ENCODE data around the gene TMEM248. TPM values are rescaled to one million over a fixed set of nuclear protein-coding genes. Genes with fewer than 3 reads are reported as not detected.
A peak's percentile ranks its signal among the peaks of the same experiment; 100 is the strongest.
"Not testable (repeated sequence)": the region's sequence is repeated elsewhere in the genome, so short reads cannot be mapped to it uniquely, and the experiment has no call there.

The TMEM248 gene
- total RNA-seq, 1 experiment from 2014 or later: 108 TPM

- DNase-seq (ENCODE audit: low read depth): no peak
Observed at GRCh38 chr7:66950311-66950710, 29.3 kb downstream of the TMEM248 start.

- DNase-seq (ENCODE audit: low read depth): peak; percentile 61
Observed at GRCh38 chr7:66950763-66951162, 29.7 kb downstream of the TMEM248 start.

- peak; percentile 95 for DNase-seq (ENCODE audit: low read depth)
Observed at GRCh38 chr7:66952343-66953043, 31.5 kb downstream of the TMEM248 start.

DNA sequence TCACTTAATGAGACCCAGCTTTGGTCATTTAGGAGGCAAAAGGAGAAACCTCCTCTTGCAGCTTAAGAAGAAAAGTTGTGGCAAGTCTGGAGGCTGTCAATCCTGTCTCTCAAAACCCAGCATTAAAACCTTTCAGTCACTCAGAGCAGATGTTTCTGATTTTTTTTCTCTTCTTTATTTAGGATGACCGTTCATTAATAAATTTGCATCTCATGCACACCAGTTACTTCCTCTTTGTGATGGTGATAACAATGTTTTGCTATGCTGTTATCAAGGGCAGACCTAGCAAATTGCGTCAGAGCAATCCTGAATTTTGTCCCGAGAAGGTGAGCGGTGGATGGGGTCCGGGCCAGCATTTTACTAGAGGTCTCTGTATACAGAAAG, 32.0 kb downstream of the TMEM248 start:
- no peak for DNase-seq (ENCODE audit: low read depth)

GRCh38 chr7:66957595-66958290, 36.7 kb downstream of the TMEM248 start:
- no peak for DNase-seq (ENCODE audit: low read depth)

- no peak for DNase-seq (ENCODE audit: low read depth)
Observed at GRCh38 chr7:66958538-66959350, 37.7 kb downstream of the TMEM248 start.

GRCh38 chr7:66960192-66960591, 39.2 kb downstream of the TMEM248 start:
- DNase-seq (ENCODE audit: low read depth): no peak

- no peak for DNase-seq (ENCODE audit: low read depth)
Observed at GRCh38 chr7:66961096-66961495, 40.1 kb downstream of the TMEM248 start.

- no peak for DNase-seq (ENCODE audit: low read depth)
Observed at GRCh38 chr7:66964411-66964810, 43.4 kb downstream of the TMEM248 start.

DNA sequence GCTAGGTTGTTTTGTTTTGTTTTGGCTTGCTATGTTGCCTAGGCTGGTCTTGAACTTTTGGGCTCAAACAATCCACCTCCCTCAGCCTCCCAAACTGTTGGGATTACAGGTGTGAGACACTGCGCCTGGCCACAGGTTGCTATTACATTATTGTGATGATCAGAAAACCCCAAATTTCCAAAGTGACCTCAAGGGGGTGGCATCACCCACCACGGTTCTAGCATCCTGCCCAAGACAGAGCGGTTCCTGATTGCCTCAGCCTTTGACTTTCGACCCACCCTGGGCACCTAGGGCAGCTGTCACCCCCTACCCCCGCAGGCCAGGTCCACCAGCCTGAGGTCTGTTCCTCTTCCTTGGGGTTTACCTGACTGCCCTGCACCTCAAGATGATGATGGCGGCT, 46.0 kb downstream of the TMEM248 start:
- no peak for DNase-seq (ENCODE audit: low read depth)

DNA sequence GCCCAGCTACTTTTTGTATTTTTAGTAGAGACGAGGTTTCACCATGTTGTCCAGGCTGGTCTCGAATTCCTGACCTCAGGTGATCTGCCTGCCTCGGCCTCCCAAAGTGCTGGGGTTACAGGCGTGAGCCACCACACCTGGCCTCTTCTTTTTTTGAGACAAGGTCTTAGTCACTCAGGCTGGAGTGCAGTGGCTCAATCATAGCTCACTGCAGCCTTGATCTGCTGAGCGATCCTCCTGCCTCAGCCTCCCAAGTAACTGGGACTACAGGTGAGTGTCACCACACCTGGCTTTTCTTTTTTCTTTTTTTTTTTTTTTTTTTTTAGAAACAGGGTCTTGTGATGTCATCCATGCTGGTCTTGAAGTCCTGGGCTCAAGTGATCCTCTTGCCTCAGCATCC, 48.0 kb downstream of the TMEM248 start:
- DNase-seq (ENCODE audit: low read depth): not testable (repeated sequence)

DNA sequence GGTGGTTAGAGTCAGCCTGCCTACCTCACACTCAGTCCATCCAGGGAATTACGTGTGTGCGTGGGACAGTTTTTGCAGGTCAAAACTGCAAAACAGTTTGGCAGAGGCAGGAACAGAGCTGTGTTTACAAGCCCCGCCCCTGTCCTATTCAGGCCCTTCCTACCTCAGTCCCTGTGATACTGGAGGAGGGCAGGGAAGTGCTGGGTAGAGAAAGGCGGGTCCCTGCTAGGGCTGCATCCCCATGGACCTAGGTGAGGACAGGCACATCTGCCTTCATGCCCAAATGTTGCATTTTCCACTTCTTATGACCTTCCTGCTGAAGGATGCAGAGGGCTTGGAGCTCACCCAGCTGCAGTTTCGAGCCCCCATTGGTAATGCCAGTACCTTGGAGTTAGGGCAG, 49.3 kb downstream of the TMEM248 start:
- no peak for DNase-seq (ENCODE audit: low read depth)

DNA sequence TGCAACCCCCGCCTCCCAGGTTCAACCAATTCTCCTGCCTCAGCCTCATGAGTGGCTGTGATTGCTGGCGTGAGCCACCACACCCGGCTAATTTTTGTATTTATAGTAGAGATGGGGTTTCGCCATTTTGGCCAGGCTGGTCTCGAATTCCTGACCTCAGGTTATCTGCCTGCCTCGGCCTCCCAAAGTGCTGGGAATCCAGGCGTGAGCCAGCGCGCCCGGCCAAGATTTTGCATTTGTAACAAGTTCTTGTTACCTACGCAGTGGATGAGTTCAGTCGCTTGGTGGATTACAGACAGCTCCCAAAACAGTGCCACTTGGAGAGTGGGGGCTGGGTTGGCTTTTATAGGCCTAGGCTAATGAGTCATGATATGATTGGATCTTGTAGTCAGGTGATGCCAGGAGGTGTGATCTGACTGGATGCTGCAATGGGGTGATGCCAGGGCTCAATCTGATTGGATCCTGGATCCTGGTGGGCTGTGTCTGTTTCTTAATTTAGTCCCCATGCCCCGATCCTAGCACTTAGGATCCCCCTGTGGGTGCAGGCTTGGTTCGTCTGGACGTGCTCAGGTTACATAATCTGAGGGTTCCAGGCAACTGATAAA, 54.1 kb downstream of the TMEM248 start:
- peak; percentile 47 for DNase-seq (ENCODE audit: low read depth)

DNA sequence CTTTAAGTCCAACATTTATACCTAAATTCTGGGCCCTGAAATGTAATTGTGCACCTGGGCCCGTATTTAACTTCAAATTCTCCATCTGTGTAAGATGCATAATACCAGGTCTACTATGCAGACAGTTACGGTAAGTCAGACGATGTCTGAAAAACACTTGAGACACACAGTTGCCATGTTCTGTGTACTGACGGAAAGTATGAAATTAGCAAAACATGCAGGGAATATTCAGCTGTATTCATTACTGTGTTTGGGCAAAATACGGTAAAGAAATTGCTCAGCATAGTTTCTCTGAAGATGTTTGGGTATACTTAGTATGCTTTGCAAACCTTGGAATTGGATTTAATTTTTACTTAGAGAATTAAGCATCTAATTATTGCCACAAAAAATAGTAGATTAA, 57.3 kb downstream of the TMEM248 start:
- not testable (repeated sequence) for DNase-seq (ENCODE audit: low read depth)

DNA sequence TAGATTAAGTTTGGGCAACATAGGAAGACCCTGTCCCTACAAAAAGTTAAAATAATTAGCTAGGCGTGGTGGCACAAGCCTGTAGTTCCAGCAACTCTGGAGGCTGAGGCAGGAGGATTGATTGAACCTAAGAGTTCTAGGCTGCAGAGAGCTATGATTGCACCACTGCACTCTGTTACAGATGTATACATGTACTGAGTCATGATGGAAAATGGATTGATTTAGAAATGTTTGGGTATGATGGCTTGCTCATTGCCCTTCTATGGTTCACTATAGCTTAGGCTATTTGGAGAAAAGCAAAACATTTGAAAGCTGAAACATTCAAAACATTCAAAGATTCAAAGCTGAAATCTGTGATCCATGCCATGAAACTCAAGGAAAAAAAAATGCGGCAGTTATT, 58.0 kb downstream of the TMEM248 start:
- DNase-seq (ENCODE audit: low read depth): not testable (repeated sequence)

GRCh38 chr7:66980336-66980735, 59.3 kb downstream of the TMEM248 start:
- not testable (repeated sequence) for DNase-seq (ENCODE audit: low read depth)

DNA sequence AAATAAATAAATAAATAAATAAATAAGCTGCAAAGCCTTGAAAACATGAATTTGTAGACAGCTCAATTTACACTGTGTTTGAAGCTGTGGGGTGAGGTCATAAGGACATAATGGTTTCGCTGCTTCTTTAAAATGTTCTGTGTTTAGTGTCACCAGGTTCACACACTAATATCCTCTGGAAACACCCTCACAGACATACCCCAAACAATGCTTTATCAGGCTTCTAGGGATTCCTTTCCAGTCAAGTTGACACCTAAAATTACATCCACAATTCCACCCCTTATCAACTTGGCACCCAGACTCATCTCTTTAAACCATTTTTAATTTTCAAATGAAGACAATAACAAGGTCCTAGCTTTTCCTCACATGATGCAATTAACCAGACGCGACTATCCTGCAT, 68.5 kb downstream of the TMEM248 start:
- DNase-seq (ENCODE audit: low read depth): not testable (repeated sequence)

GRCh38 chr7:66994051-66994450, 73.0 kb downstream of the TMEM248 start:
- DNase-seq (ENCODE audit: low read depth): not testable (repeated sequence)

DNA sequence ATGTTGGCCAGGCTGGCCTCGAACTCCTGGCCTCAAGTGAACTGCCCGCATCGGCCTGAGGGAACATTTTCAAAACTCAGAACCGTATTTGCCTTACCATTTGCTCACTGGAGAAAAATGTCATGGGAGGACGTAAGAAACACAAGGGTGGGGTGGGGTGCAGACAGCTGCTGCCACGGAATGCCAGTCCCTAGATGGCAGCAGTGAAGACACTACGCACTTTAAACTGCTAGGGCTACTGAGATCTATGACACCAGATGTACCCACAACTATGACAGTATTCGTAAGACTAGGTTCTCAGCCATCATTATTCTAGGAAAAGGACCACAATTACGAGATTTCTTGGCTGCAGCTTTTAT, 73.6 kb downstream of the TMEM248 start:
- peak; percentile 83 for DNase-seq (ENCODE audit: low read depth)

GRCh38 chr7:66995050-66995776, 74.2 kb downstream of the TMEM248 start, which contains the start of gene SBDS:
Gene SBDS, minus strand, starts transcription at chr7:66995586. Its CDS starts 169 bp downstream, at chr7:66995417.
- DNase-seq (ENCODE audit: low read depth): peak; percentile 98

Data from HT1080 (cell line).